NCI-H1694 (cell line): Measurements from ENCODE around the gene ZDHHC14.

Experiments used
- DNase-seq: peaks from one replicate; lab custom pipeline; 2025; lab: John Stamatoyannopoulos, UW

ZDHHC14 gene

GRCh38 chr6:157600807-157601206 is 219.8 kb downstream of the ZDHHC14 start:
- no peak for DNase-seq

- DNase-seq: no peak
Observed at GRCh38 chr6:157602521-157603295, 221.7 kb downstream of the ZDHHC14 start.

DNA sequence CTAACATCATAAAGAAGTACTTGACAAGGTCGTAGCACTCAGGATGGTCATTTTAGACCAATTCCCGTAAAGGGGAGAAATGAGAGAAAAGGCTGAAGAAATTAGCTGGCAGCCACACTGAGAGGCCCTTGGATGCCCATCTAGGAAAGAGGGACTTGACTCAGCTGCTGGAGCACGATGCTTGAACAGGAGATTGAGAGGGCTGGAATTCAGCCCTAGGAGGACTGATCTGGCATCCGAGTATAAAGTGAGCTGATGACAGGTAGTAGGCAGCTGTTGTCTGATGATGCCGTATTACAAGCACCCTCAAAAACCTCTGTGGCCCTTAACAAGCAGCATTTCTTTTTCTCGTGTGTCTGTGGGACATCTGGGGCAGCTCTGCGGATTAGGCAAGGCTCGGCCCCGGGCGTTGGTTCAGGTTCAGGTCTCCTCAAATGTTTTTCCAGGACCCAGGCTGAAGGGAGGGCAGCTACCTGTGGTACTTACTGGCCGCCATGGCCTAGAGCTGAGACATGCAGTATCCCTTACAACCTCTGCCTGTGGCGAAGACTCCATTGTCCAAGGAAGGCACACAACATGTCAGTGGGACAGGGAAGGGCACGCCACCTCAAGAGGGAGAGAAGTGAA is 222.4 kb downstream of the ZDHHC14 start:
- no peak for DNase-seq

- no peak for DNase-seq
Observed at GRCh38 chr6:157603971-157604370, 223.0 kb downstream of the ZDHHC14 start.

GRCh38 chr6:157604816-157605215 is 223.8 kb downstream of the ZDHHC14 start:
- no peak for DNase-seq

GRCh38 chr6:157605484-157605883 is 224.5 kb downstream of the ZDHHC14 start:
- no peak for DNase-seq

GRCh38 chr6:157606516-157606915 is 225.5 kb downstream of the ZDHHC14 start:
- DNase-seq: no peak

DNA sequence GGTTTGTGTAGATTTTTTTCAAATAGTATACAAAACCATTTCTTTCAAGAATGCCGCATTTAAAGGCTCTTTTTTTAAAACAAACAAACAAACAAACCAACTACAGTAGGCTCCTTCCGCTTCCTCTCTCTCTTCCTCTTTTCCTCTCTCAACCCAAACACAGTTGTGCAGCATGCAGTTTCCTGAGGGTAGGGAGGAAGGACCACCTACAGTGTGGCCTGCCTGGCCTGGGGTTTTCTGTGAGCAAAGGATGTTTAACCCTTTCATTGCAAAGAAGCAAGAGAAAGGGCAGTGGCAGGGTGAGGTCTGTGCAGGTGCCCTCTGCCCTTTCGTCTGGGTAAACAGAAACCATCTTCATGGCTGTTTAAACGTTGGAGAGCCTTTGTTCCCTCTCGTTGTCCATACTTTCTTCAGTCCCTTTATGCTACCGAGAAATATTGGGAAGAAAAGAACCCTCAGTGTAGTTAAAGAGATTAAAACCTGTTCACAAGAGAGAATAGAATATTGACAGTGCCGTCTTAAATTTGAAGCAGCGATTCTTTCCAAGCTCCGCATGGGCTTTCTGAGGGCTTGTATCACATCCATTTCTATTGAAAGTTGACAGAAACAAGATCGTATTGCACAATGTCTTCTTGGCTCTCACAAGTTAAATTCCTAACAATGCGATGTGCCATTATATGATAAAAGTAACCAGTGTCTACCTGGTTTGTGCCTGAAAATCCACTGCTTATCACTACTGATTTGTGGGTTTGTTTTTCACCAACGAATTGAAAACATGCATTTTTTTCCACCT is 226.5 kb downstream of the ZDHHC14 start:
- no peak for DNase-seq

DNA sequence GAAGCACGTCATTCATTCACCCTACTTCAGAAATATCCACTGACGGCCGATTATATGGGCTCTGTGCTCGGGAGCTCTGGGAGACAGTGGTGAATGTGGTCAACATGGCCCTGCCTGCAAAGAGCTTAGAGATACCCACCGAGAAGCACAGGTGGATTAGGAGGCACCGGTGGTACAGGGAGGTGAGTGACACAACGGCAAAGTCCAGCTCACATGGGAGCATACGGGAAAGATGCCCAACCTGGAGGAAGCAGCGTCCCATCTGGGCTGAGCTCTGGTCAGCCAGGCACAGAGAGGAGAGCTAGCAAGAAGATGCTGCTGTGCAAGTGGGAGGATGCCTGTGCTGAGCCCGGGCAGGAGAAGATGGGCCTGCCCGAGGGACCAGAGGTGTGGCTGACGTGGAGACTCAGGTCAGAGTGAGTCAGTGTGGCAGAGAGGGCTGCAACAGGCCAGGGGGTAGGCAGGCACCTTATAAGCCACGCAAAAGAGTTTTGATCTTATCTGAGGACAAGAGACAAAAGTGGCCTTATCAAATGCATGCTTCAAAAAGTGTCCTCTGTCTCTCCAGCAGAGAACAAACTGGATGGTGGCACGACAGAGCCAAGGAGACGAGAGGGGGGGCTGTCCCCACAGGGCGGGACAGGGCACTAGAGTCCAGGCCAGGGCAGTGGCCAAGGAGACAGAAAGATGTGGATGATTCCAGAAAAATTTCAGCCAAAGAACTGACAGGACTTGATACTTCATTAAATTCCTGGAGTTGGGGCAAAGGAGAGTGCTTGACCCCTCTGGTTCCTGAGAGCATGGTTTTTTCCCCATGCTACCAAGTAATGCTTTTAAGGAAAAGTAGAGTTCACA is 227.5 kb downstream of the ZDHHC14 start:
- no peak for DNase-seq

DNA sequence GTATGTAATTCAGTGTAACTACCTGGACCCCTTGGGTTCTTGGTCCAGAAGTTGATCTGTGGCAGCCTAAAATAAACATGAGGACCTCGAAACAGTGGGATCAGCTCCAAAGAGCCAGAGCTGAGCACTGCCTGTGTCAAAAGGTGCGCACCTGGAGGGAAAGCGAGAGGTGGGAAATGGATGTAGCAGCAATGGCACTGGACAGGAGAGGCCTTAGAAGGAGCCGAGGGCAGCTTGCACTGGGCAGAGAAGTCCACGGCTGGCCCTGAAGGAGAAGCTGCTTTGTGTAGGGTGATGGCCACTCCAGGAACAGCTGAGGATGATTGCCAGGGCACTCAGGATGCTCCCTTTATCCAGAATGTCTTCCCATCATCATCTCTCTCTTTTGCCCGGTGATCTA is 228.1 kb downstream of the ZDHHC14 start:
- DNase-seq: no peak

DNA sequence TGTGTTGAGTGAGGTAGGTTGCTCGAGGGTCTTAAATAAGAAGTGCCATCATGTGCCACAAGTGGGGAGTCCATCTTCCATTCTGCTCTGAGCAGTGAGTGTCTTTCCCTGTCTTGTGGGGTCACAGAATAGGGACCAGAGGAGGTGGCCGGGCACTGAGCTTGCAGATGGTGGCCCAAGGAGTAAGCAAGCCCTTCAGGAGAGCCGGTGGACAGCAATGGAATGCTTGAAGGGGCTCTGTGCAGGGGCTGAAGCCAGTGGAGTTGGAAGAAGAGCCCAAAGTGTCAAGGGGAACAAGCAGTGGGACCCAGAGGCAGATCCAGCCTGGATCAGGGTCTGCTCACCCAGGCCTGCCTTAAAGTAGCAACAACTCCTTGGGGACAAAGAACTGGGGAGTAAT is 228.6 kb downstream of the ZDHHC14 start:
- no peak for DNase-seq

GRCh38 chr6:157610451-157610999 is 229.5 kb downstream of the ZDHHC14 start:
- DNase-seq: no peak

- no peak for DNase-seq
Observed at GRCh38 chr6:157611406-157611805, 230.4 kb downstream of the ZDHHC14 start.

DNA sequence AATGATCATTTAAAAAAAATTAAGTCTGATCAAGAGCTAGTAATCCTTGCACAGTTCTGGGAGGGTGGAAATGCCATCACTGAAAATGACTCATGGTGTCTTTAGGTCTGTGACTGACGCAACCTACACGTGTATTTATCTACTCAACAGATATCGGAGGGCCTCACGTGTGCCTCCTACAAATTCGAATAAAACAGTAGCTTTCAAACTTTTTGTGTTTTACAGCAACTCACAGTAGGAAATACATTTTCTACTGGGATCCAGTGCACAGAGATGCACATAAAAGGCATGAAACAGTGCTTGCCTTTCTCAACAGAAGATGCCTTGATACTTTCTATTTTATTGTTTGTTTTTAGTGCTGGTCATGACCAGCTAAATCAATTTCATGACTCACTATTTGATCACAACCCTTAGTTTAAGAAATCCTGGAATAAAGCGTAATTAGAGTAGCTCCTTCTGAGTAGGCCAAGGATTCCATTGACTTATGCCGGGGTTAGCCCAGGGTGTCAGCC is 232.1 kb downstream of the ZDHHC14 start:
- DNase-seq: no peak

DNA sequence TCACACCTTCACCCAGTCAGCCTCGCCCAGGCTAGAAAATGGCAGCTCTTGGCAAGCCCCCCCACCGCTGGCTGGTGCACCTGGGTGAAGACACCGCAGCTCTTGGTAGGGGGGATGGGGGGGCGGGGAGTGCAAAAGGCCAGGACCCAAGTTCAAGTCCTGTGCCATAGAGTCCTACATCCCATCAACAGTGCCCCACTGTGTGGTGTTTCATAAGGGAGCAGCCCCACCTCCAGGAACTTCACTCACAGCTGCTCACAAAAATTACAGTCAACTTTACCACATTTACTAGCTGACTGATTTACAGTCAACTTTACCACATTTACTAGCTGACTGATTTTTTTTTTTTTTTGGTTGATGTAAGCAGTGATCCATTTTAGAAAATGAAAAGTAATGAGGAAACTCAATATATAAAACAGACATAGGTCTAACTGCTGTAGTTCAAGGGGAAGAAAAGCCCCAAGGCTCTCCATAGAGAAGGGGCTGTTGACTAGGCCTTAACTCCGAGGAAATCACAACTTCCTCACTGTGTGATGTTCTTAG is 233.1 kb downstream of the ZDHHC14 start:
- no peak for DNase-seq

- no peak for DNase-seq
Observed at GRCh38 chr6:157615420-157615769, 234.4 kb downstream of the ZDHHC14 start.

DNA sequence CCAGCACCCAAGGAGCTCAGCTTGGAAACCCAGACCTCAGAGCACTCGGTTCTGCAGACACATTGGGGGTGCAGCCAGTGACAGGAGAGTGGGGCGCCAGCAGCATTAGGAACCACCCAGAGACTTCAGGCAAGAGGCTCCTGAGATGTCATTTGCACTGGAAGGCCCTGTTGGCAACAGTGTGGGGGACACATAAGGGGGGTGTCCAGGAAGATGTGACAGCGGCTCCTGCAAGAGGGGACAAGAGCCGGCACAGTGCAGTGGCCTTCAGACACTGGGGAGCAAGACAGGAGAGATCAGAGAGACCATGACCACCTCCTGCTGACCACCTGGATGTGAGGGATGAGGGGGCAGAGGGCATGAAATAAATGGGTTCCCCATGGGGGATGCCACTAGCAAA is 235.0 kb downstream of the ZDHHC14 start:
- DNase-seq: no peak

- no peak for DNase-seq
Observed at GRCh38 chr6:157620944-157621343, 240.0 kb downstream of the ZDHHC14 start.

DNA sequence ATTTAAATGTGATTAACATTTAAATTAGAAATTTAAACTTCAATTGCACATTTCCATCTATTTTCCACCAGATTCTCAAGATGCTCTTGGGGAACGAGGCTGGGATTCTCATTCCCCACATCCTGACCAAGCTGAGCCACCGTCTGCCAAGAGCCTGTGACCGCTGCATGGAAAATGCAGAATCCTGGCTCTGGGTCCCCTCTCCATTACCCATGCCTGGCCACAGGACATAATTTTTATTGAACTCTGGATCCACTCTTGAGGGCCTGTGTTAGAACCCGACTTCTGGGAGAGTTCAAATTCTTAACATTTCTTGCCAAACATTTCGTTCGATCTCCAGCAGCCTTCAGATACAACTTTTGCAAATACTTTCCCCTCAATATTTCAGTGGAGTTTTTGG is 240.4 kb downstream of the ZDHHC14 start:
- no peak for DNase-seq

- no peak for DNase-seq
Observed at GRCh38 chr6:157622427-157622826, 241.4 kb downstream of the ZDHHC14 start.

DNA sequence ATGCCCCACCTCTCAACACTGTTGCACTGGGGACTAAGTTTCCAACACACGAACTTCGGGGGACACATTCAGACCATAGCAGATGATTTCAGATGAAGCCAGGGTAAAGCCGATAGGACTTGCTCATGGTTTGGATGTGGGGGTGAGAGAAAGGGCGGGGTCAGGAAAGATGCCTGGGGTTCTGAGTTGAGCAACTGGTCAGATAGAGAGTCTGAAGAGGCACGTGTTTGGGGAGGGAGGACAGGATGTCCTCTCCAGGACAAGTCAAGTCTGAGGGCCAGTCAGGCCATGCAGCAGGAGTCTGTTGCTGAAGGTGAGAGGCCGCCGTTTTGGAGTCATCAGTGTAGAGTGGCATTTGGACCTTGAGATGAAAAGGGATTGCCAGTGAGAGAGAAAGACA is 244.1 kb downstream of the ZDHHC14 start:
- no peak for DNase-seq
